HCT116 (cell line): ENCODE results near the gene IL17RA. TPM values are rescaled to one million over a fixed set of nuclear protein-coding genes. Genes with fewer than 3 reads are reported as not detected.

ENCODE experiments used
- ATAC-seq: fragments of 200-7000 bp; cut with Tn5 transposase; 2 replicates; pipeline ENCODE4 v1.9.1; 2020; ENCODE audit warnings: mild to moderate bottlenecking, moderate library complexity
- BruUV-seq: library from RNA; stranded (reverse); fragments of 400-500 nt; replicated peaks from 2 replicates; lab custom pipeline; 2021; lab: Mats Ljungman, UMichigan
- CTCF ChIA-PET: fragments of 300-600 bp; sonication (Branson Sonifier 250); formaldehyde crosslinking; loops from one replicate; lab custom pipeline; 2021; ENCODE audit warnings: antibody characterized with exemption; lab: Charles Lee
- POLR2A ChIA-PET: fragments of 300-600, 350-600 bp; sonication (Branson Sonifier 250); formaldehyde crosslinking; loops from one replicate; lab custom pipeline; 2021; ENCODE audit warnings: antibody characterized with exemption; lab: Charles Lee
- RAD21 ChIA-PET, 2 experiments: fragments of 300-600 bp; sonication (Branson Sonifier 250); formaldehyde crosslinking; loops; one replicate each; lab custom pipeline; 2023; ENCODE audit warnings: low total read pairs in 2 of 2; ENCODE audit not compliant: uncharacterized antibody in 2 of 2, unreplicated experiment in 2 of 2, low non-redundant PET in 1 of 2; lab: Charles Lee
- DNase-seq: peaks from one replicate; pipeline ENCODE4 v3.0.0-alpha.2; 2010; ENCODE audit warnings: low read depth, low spot score
- H2AFZ ChIP-seq: fragments of 200-600 bp; shearing (Covaris generic), sonication (generic); 2 replicates; pipeline ENCODE4 v1.6.1; 2017; ENCODE audit warnings: low read depth, mixed run types, mixed read lengths, antibody characterized with exemption, low read length; ENCODE audit not compliant: poor library complexity, severe bottlenecking
- H3K27ac ChIP-seq: 2 replicates; pipeline ENCODE4 v1.5.1; 2012; ENCODE audit warnings: low read depth, low read length
- H3K27me3 ChIP-seq: fragments of 200-600 bp; sonication (generic); 2 replicates; pipeline ENCODE4 v1.6.1; 2016; ENCODE audit warnings: mixed run types, low read length, mixed read lengths; ENCODE audit not compliant: insufficient read depth
- H3K36me3 ChIP-seq, 2 experiments: fragments of 200-500 bp in 1 of 2; fragments of 200-600 bp in 1 of 2; sonication (Bioruptor generic) in 1 of 2; sonication (generic) in 1 of 2; 2 replicates each; pipeline versions ENCODE4 v1.5.1 to v1.6.1; 2014 to 2016; ENCODE audit warnings: low read length in 2 of 2, inconsistent platforms in 1 of 2, mixed read lengths in 1 of 2, mixed run types in 1 of 2; ENCODE audit not compliant: insufficient read depth in 2 of 2, control insufficient read depth in 1 of 2
- H3K4me1 ChIP-seq, 2 experiments: fragments of 200-600 bp in 1 of 2; sonication (generic) in 1 of 2; 2 replicates each; pipeline versions ENCODE4 v1.5.1 to v1.6.1; 2012 to 2017; ENCODE audit warnings: low read length in 2 of 2, inconsistent platforms in 1 of 2, mild to moderate bottlenecking in 1 of 2, mixed read lengths in 1 of 2, mixed run types in 1 of 2, moderate library complexity in 1 of 2; ENCODE audit not compliant: insufficient read depth in 2 of 2, control insufficient read depth in 1 of 2
- H3K4me2 ChIP-seq: fragments of 200-600 bp; sonication (generic); 2 replicates; pipeline ENCODE4 v1.6.1; 2017; ENCODE audit warnings: mixed run types, low read length, mixed read lengths
- H3K4me3 ChIP-seq, 2 experiments: fragments of 200-600 bp in 1 of 2; sonication (generic) in 1 of 2; replicated peaks in 1 of 2; 2 replicates each; pipeline ENCODE4 v1.5.1; 2011 to 2016; ENCODE audit warnings: low read length in 2 of 2, control low read depth in 1 of 2, low read depth in 1 of 2, mild to moderate bottlenecking in 1 of 2, mixed read lengths in 1 of 2, mixed run types in 1 of 2
- H3K79me2 ChIP-seq: fragments of 200-600 bp; sonication (generic); 2 replicates; pipeline ENCODE4 v1.6.1; 2017; ENCODE audit warnings: mild to moderate bottlenecking, mixed run types, low read length, moderate library complexity, mixed read lengths; ENCODE audit not compliant: insufficient read depth
- H3K9ac ChIP-seq: fragments of 200-600 bp; sonication (generic); 2 replicates; pipeline ENCODE4 v1.6.1; 2016; ENCODE audit warnings: low read length, mixed read lengths
- H3K9me2 ChIP-seq: fragments of 200-600 bp; sonication (generic), shearing (Covaris generic); 2 replicates; pipeline ENCODE4 v1.6.1; 2017; ENCODE audit warnings: mixed run types, mild to moderate bottlenecking, moderate library complexity; ENCODE audit not compliant: insufficient read depth
- H3K9me3 ChIP-seq, 2 experiments: fragments of 200-500 bp in 1 of 2; fragments of 200-600 bp in 1 of 2; sonication (Bioruptor generic) in 1 of 2; sonication (generic) in 1 of 2; 2 replicates each; pipeline ENCODE4 v1.6.1; 2014 to 2017; ENCODE audit warnings: low read length in 2 of 2, mixed read lengths in 2 of 2, inconsistent platforms in 1 of 2, low read depth in 1 of 2, mild to moderate bottlenecking in 1 of 2, mixed run types in 1 of 2, moderate library complexity in 1 of 2; ENCODE audit not compliant: control insufficient read depth in 1 of 2, insufficient read depth in 1 of 2
- H4K20me1 ChIP-seq: fragments of 200-600 bp; sonication (generic), shearing (Covaris generic); 2 replicates; pipeline ENCODE4 v1.6.1; 2017; ENCODE audit warnings: mixed run types, mild to moderate bottlenecking, moderate library complexity; ENCODE audit not compliant: insufficient read depth
- CBX3 ChIP-seq: IDR thresholded peaks from 2 replicates; pipeline ENCODE4 v1.6.1; 2012; ENCODE audit warnings: low read depth
- CEBPB ChIP-seq: IDR thresholded peaks from 2 replicates; pipeline ENCODE4 v1.6.1; 2012; ENCODE audit warnings: low read depth
- EGR1 ChIP-seq: IDR thresholded peaks from 2 replicates; pipeline ENCODE4 v1.6.1; 2012; ENCODE audit warnings: low read depth
- ELF1 ChIP-seq: IDR thresholded peaks from 2 replicates; pipeline ENCODE4 v1.6.1; 2012; ENCODE audit warnings: low read depth, borderline replicate concordance
- EZH2phosphoT487 ChIP-seq: fragments of 200-600 bp; IDR thresholded peaks from 2 replicates; pipeline ENCODE4 v1.6.1; 2018; ENCODE audit warnings: antibody characterized with exemption, borderline replicate concordance
- FOSL1 ChIP-seq: IDR thresholded peaks from 2 replicates; pipeline ENCODE4 v1.6.1; 2012; ENCODE audit warnings: low read depth
- JUND ChIP-seq: IDR thresholded peaks from 2 replicates; pipeline ENCODE4 v1.6.1; 2012
- POLR2AphosphoS5 ChIP-seq: IDR thresholded peaks from 2 replicates; pipeline ENCODE4 v1.6.1; 2011; ENCODE audit warnings: mild to moderate bottlenecking, low read depth, low read length, moderate library complexity
- RAD21 ChIP-seq: IDR thresholded peaks from 2 replicates; pipeline ENCODE4 v1.6.1; 2012; ENCODE audit warnings: low read depth, mild to moderate bottlenecking
- REST ChIP-seq: IDR thresholded peaks from 2 replicates; pipeline ENCODE4 v1.6.1; 2012; ENCODE audit warnings: low read depth
- SRF ChIP-seq: IDR thresholded peaks from 2 replicates; pipeline ENCODE4 v1.6.1; 2012; ENCODE audit warnings: low read depth
- TCF7L2 ChIP-seq: IDR thresholded peaks from 2 replicates; pipeline ENCODE4 v1.7.0; 2011; ENCODE audit warnings: borderline replicate concordance, inconsistent platforms; ENCODE audit not compliant: insufficient read depth, insufficient read length; ENCODE audit errors: extremely low read depth
- ZBTB33 ChIP-seq: IDR thresholded peaks from 2 replicates; pipeline ENCODE4 v1.6.1; 2011; ENCODE audit warnings: mild to moderate bottlenecking, low read length, moderate library complexity; ENCODE audit not compliant: insufficient replicate concordance; ENCODE audit errors: extremely low read depth
- ZFX ChIP-seq: fragments of 450-650 bp; IDR thresholded peaks from 2 replicates; pipeline ENCODE4 v1.6.1; 2017
- ZNF274 ChIP-seq: fragments of 200-500 bp; sonication (Bioruptor generic); IDR thresholded peaks from 2 replicates; pipeline ENCODE4 v1.6.1; 2014; ENCODE audit warnings: mild to moderate bottlenecking, low read depth, low read length, inconsistent platforms
- intact Hi-C: fragments of 100-400 bp; cut with micrococcal nuclease; formaldehyde crosslinking; loops from 2 replicates; pipeline ENCODE4 v1.10.0; 2022
- total RNA-seq: library from RNA; stranded (reverse); gene quantifications from one replicate; pipeline ENCODE4 v1.2.1, GENCODE V29; 2021; ENCODE audit not compliant: unreplicated experiment
- TF ChIP-seq, protein P1 (sequence below), 3 experiments: fragments of 200-600 bp in 1 of 3; sonication (generic) in 1 of 3; IDR thresholded peaks in 2 of 3; conservative IDR thresholded peaks in 1 of 3; 2 replicates each; pipeline ENCODE4 v1.5.1; 2012 to 2017; ENCODE audit warnings: low read depth in 2 of 3, low read length in 2 of 3, antibody characterized with exemption in 1 of 3, borderline replicate concordance in 1 of 3, control low read depth in 1 of 3, mild to moderate bottlenecking in 1 of 3, mixed read lengths in 1 of 3, mixed run types in 1 of 3, moderate library complexity in 1 of 3; ENCODE audit not compliant: insufficient read depth in 1 of 3
- TF ChIP-seq, protein P2 (sequence below): IDR thresholded peaks from 2 replicates; pipeline ENCODE4 v1.6.1; 2012
- TF ChIP-seq, protein P3 (sequence below): IDR thresholded peaks from 2 replicates; pipeline ENCODE4 v1.6.1; 2012

IL17RA gene
- total RNA-seq, 1 experiment from 2014 or later: 17.3 TPM

DNA sequence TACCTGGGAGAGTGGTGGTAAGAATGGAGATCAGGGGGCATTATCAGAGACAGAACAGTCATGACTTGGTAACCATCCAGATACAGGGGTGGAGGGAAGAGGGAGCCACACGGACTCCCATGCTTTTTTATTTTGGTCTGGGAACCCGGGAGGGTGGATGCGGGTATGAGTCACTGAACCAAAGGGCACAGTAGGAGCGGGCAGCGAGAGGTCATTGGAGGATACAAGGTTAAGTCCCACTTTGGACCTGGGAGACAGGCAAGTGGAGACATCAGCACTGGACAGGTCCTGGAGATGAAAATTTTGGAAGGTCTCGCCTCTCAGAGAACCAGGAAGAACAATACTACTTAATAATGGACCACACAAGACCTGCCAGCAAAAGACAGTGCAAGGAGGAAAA lies 67.5 kb downstream of the IL17RA start:
- DNase-seq: no peak
- ATAC-seq: no peak
- Histone ChIP-seq H3K9me2 (no peaks in the 10 kb centered on the region), H3K4me3 (no peak overlapping the region), H3K4me1 (peaks cover 3 to 15% of the 10 kb centered on the region in 2 experiments; a peak in 3 of 4 replicates), H3K9ac (no peak overlapping the region), H4K20me1 (peaks cover 7% of the 10 kb centered on the region; the same call in 1 of the 2 replicates), H3K36me3 (peaks cover 8 to 22% of the 10 kb centered on the region in 2 experiments; a peak in 3 of 4 replicates), H3K27ac (no peak overlapping the region)
- ChIA-PET RAD21 (no interaction called here), CTCF (no interaction called here), POLR2A (no interaction called here)
- no TSS peak for BruUV-seq
- no peak for TF ChIP-seq EGR1
- TF ChIP-seq ZFX: no peak
- TF ChIP-seq, protein P1, sequence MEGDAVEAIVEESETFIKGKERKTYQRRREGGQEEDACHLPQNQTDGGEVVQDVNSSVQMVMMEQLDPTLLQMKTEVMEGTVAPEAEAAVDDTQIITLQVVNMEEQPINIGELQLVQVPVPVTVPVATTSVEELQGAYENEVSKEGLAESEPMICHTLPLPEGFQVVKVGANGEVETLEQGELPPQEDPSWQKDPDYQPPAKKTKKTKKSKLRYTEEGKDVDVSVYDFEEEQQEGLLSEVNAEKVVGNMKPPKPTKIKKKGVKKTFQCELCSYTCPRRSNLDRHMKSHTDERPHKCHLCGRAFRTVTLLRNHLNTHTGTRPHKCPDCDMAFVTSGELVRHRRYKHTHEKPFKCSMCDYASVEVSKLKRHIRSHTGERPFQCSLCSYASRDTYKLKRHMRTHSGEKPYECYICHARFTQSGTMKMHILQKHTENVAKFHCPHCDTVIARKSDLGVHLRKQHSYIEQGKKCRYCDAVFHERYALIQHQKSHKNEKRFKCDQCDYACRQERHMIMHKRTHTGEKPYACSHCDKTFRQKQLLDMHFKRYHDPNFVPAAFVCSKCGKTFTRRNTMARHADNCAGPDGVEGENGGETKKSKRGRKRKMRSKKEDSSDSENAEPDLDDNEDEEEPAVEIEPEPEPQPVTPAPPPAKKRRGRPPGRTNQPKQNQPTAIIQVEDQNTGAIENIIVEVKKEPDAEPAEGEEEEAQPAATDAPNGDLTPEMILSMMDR (IDR thresholded peaks at IDR 0.05 in 2 of 3, conservative IDR thresholded peaks at IDR 0.05 in 1 of 3; ENCODE audit: borderline replicate concordance in 1 of 3, insufficient read depth in 1 of 3, low read depth in 2 of 3, low read length in 2 of 3): no peak
- TF ChIP-seq, protein P2, sequence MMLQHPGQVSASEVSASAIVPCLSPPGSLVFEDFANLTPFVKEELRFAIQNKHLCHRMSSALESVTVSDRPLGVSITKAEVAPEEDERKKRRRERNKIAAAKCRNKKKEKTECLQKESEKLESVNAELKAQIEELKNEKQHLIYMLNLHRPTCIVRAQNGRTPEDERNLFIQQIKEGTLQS: no peak
- no peak for TF ChIP-seq JUND
- TF ChIP-seq SRF: no peak
- TF ChIP-seq EZH2phosphoT487: no peak
- TF ChIP-seq TCF7L2: no peak
- TF ChIP-seq ZBTB33: no peak
- no peak for TF ChIP-seq REST
- TF ChIP-seq CBX3: no peak
- no peak for TF ChIP-seq FOSL1
- no peak for TF ChIP-seq ZNF274
- no peak for TF ChIP-seq POLR2AphosphoS5
- no peak for TF ChIP-seq ELF1
- no peak for TF ChIP-seq CEBPB
- TF ChIP-seq, protein P3, sequence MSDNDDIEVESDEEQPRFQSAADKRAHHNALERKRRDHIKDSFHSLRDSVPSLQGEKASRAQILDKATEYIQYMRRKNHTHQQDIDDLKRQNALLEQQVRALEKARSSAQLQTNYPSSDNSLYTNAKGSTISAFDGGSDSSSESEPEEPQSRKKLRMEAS: no peak
- no peak for TF ChIP-seq RAD21
- TF ChIP-seq, all 23 proteins: peak for 0
- H3K9me3 ChIP-seq: no peaks in the 10 kb centered on the region
- H2AFZ ChIP-seq: no peak overlapping the region
- H3K27me3 ChIP-seq: no peaks in the 10 kb centered on the region
- no peak overlapping the region for H3K4me2 ChIP-seq
- H3K79me2 ChIP-seq: peaks cover 95% of the 10 kb centered on the region
- intact Hi-C loops: loop anchor here (5.0 kb wide), 2 partner anchors 55 to 70 kb away; partner anchors contain the start of gene IL17RA
